CD4-positive, alpha-beta T cell treated with Interleukin-17A for 1 hour (primary cell): ENCODE results near the gene STK38L.

ENCODE experiments used
- DNase-seq: peaks from one replicate; pipeline ENCODE4 v3.0.0-alpha.2; 2020

STK38L gene

GRCh38 chr12:27355979-27356378 is 111.9 kb downstream of the STK38L start:
- no peak for DNase-seq

- DNase-seq: no peak
Measured at GRCh38 chr12:27359578-27360340, 115.7 kb downstream of the STK38L start.

- DNase-seq: no peak
Measured at GRCh38 chr12:27361372-27361771, 117.3 kb downstream of the STK38L start.

GRCh38 chr12:27366621-27367020 is 122.5 kb downstream of the STK38L start:
- no peak for DNase-seq

- DNase-seq: no peak
Measured at GRCh38 chr12:27367078-27367477, 123.0 kb downstream of the STK38L start.
